ENCODE data around the gene PHF20.
"Not testable (repeated sequence)": the region's sequence is repeated elsewhere in the genome, so short reads cannot be mapped to it uniquely, and the experiment has no call there.

DNA sequence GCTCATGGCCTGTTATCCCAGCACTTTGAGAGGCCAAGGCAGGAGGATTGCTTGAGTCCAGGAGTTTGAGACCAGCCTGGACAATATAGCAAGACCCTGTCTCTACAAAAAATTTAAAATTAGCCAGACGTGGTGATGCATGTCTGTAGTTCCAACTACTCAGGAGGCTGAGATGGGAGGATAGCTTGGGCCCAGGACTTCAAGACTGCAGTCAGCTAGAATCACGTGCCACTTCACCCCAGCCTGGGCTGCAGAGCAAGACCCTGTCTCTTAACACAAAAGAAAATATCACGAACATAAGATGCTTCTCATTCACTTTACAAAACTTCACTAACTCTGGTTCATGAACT lies 27.3 kb upstream of the PHF20 start:
- not testable (repeated sequence) for TF ChIP-seq FOXA3 (CRISPR knock-in tag; IDR thresholded peaks at IDR 0.05); ZNF101 (CRISPR knock-in tag; IDR thresholded peaks at IDR 0.05; ENCODE audit: borderline replicate concordance, low read depth); JARID2 (CRISPR knock-in tag; IDR thresholded peaks at IDR 0.05; ENCODE audit: insufficient replicate concordance); ZNF629 (CRISPR knock-in tag; conservative IDR thresholded peaks at IDR 0.05); YY1 (IDR thresholded peaks at IDR 0.05; ENCODE audit: insufficient read depth, insufficient replicate concordance, low read depth, low read length); RAD21 (CRISPR knock-in tag; IDR thresholded peaks at IDR 0.05); NFYB (CRISPR knock-in tag; IDR thresholded peaks at IDR 0.05); FOSL1 (CRISPR knock-in tag; IDR thresholded peaks at IDR 0.05; ENCODE audit: borderline replicate concordance); ADNP (CRISPR knock-in tag; IDR thresholded peaks at IDR 0.05); MATR3 (CRISPR knock-in tag; IDR thresholded peaks at IDR 0.05)
- TF ChIP-seq, protein P1, sequence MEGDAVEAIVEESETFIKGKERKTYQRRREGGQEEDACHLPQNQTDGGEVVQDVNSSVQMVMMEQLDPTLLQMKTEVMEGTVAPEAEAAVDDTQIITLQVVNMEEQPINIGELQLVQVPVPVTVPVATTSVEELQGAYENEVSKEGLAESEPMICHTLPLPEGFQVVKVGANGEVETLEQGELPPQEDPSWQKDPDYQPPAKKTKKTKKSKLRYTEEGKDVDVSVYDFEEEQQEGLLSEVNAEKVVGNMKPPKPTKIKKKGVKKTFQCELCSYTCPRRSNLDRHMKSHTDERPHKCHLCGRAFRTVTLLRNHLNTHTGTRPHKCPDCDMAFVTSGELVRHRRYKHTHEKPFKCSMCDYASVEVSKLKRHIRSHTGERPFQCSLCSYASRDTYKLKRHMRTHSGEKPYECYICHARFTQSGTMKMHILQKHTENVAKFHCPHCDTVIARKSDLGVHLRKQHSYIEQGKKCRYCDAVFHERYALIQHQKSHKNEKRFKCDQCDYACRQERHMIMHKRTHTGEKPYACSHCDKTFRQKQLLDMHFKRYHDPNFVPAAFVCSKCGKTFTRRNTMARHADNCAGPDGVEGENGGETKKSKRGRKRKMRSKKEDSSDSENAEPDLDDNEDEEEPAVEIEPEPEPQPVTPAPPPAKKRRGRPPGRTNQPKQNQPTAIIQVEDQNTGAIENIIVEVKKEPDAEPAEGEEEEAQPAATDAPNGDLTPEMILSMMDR (CRISPR knock-in tag; IDR thresholded peaks at IDR 0.05): not testable (repeated sequence)
